ENCODE results near the gene ITGB2. TPM values are rescaled to one million over a fixed set of nuclear protein-coding genes. Genes with fewer than 3 reads are reported as not detected.

The ITGB2 gene
- 15.0 TPM for total RNA-seq

DNA sequence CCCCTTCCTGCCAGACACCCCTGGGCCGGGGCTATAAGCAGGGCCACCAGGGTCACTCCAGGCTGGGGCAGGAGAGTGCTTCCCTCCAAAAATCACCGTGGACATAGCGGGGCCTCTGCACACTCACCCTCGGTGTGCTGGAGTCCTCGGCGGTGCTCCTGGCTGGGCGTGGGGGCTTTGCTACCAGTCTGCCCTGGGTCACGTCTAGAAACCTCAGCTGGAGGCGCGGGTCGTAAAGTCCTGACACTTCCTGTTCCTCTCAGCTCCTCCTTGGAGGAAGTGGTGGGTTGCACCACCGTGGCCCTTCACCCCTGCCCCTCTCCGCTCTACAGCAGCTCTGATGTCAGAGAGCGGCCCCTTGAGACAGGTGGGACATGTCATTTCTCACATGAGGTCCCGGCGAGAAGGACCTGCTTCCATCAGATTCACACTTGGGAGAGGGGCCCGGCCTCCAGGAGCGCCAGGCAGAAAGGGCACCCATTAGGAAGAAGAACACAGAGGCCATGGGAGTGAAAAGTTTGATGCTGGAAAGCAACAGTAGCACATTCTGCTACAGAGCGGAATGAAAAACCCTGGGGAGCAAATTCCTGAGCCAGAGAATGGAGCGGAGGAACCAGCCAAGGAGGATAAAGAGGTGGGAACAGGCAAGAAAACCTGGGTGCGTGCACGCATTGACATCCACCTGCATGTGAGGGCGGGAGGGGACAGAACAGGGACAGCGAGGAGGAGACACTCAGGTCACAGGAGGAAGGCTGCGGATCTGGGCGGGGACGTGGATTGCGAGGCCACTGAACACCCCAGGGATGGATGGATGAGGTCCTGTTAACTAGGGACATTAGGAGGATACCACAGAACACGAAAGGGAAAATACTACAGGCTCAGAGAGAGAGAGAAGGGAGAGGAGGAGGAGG, at the start of gene ITGB2:
Gene ITGB2, minus strand, starts transcription at position 206 of the 911 bp plus-strand sequence. CDS start 10,117 bp downstream, outside the sequence.

DNA sequence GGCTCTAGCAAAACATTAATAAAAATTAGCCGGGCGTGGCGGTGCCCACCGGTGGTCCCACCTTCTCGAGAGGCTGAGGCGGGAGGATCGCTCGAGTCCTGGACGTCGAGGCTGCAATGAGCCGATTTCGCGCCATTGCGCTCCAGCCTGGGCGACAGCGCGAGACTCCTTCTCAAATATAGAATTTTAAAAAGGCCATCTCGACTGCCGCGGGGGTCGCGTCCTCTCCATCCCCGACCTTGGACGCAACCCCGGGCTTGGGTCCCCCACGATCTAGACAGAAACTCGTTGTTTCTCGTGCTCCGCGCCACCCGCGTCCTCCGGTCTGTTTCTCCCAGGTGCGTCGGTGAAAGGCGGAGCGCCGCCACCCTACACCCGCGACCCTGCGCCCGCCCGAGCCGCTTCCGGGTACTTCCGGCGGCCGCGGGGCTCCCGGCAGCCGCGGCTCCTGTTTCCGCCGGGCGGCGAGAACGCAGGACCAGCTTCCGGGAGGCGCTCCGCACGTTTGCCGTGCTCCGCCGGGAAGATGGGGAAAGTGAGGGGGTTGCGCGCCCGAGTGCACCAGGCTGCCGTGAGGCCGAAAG, 18.9 kb upstream of the ITGB2 start, which contains the start of gene SLX9:
Gene SLX9, plus strand, starts transcription at position 498 of the 584 bp plus-strand sequence. Its CDS starts 29 bp downstream, at position 527.

GRCh38 chr21:44873356-44874239, 47.1 kb downstream of the ITGB2 start, which contains the start of gene PTTG1IP:
TSS of gene PTTG1IP (minus strand) at chr21:44873690. CDS start at chr21:44873616, 74 bp downstream.

Other genes starting within 250 kb of the ITGB2 start
- not detected for gene KRTAP12-1, start 238.7 kb downstream of the ITGB2 start, total RNA-seq
- gene KRTAP10-12, start 223.7 kb downstream of the ITGB2 start, total RNA-seq: not detected
- 0.23 TPM for gene TSPEAR, start 209.3 kb downstream of the ITGB2 start, total RNA-seq
- gene UBE2G2, start 119.1 kb downstream of the ITGB2 start, total RNA-seq: 74.0 TPM
- 109 TPM for gene SUMO3, start 102.8 kb downstream of the ITGB2 start, total RNA-seq
- 117 TPM for gene PTTG1IP, start 47.2 kb downstream of the ITGB2 start, total RNA-seq
- 11.3 TPM for gene SLX9, start 19.1 kb upstream of the ITGB2 start, total RNA-seq
- gene ADARB1, start 153.7 kb upstream of the ITGB2 start, total RNA-seq: 33.4 TPM

Data from diencephalon (tissue), 1 donor.